Activated CD4-positive, CD25-positive, alpha-beta regulatory T cell treated with anti-CD3 and anti-CD28 coated beads, Interleukin-2, amount 50 U/mL, for 24 hours (primary cell): ENCODE results near the gene CDK11A.
"Not testable (repeated sequence)": the region's sequence is repeated elsewhere in the genome, so short reads cannot be mapped to it uniquely, and the experiment has no call there.

Experiments
- ATAC-seq, 2 donors: fragments of 150-1000 bp; cut with Tn5 transposase; one replicate each; pipeline ENCODE4 v1.10.0; 2021; ENCODE audit warnings: mild to moderate bottlenecking in 1 of 2, moderate library complexity in 1 of 2

Gene CDK11A

GRCh38 chr1:1662392-1662791 lies 61.8 kb downstream of the CDK11A start:
- not testable (repeated sequence) for ATAC-seq

- peak; percentile 99 for ATAC-seq
Observed at GRCh38 chr1:1658583-1659549, 65.3 kb downstream of the CDK11A start, which contains the start of gene CDK11B. Gene CDK11B, minus strand, starts transcription at chr1:1659004. Its CDS starts 1,519 bp downstream, at chr1:1657485.
